RWPE2 (cell line): ENCODE data around the gene WDR48.
"Not testable (repeated sequence)": the region's sequence is repeated elsewhere in the genome, so short reads cannot be mapped to it uniquely, and the experiment has no call there.

Experiments
- ATAC-seq: fragments of 200-7000 bp; cut with Tn5 transposase; 3 replicates; pipeline ENCODE4 v1.9.1; 2021; ENCODE audit warnings: low read depth
- DNase-seq: peaks from one replicate; pipeline ENCODE4 v3.0.0-alpha.2; 2020; ENCODE audit warnings: low spot score
- H3K27ac ChIP-seq: fragments of 450-650 bp; 2 replicates; pipeline ENCODE4 v1.5.1; 2017; ENCODE audit warnings: mild to moderate bottlenecking; ENCODE audit not compliant: poor library complexity, severe bottlenecking
- H3K27me3 ChIP-seq: fragments of 250-450 bp; sonication (Bioruptor Pico); 2 replicates; pipeline ENCODE4 v1.5.1; 2021; ENCODE audit warnings: mild to moderate bottlenecking, moderate library complexity; ENCODE audit not compliant: insufficient read depth, poor library complexity, severe bottlenecking
- H3K36me3 ChIP-seq: fragments of 250-450 bp; sonication (Bioruptor Pico); 2 replicates; pipeline ENCODE4 v1.5.1; 2020; ENCODE audit warnings: low read depth, mild to moderate bottlenecking, moderate library complexity
- H3K4me1 ChIP-seq: fragments of 250-450 bp; sonication (Bioruptor Pico); 2 replicates; pipeline ENCODE4 v1.5.1; 2021; ENCODE audit warnings: mild to moderate bottlenecking, moderate library complexity; ENCODE audit not compliant: insufficient read depth, poor library complexity, severe bottlenecking
- H3K4me3 ChIP-seq: fragments of 250-450 bp; sonication (Bioruptor Pico); 2 replicates; pipeline ENCODE4 v1.5.1; 2021; ENCODE audit warnings: mild to moderate bottlenecking, moderate library complexity; ENCODE audit not compliant: severe bottlenecking
- H3K9me3 ChIP-seq: fragments of 250-450 bp; sonication (Bioruptor Pico); 2 replicates; pipeline ENCODE4 v1.5.1; 2021; ENCODE audit warnings: mild to moderate bottlenecking, moderate library complexity; ENCODE audit not compliant: severe bottlenecking
- CTCF ChIP-seq: fragments of 450-650 bp; IDR thresholded peaks from one replicate; pipeline ENCODE4 v1.5.1; 2017; ENCODE audit warnings: mild to moderate bottlenecking, moderate library complexity; ENCODE audit not compliant: poor library complexity, severe bottlenecking

WDR48 gene

GRCh38 chr3:39056151-39056550 lies 4.3 kb downstream of the WDR48 start:
- no peaks in the 10 kb centered on the region for H3K27me3 ChIP-seq
- no peak overlapping the region for H3K27ac ChIP-seq
- H3K36me3 ChIP-seq: no peaks in the 10 kb centered on the region
- DNase-seq (no peak), ATAC-seq (no peak)
- no peak for TF ChIP-seq CTCF
- no peaks in the 10 kb centered on the region for H3K9me3 ChIP-seq
- no peak overlapping the region for H3K4me3 ChIP-seq
- H3K4me1 ChIP-seq: no peaks in the 10 kb centered on the region

- H3K4me1 ChIP-seq, ATAC-seq, H3K27me3 ChIP-seq, H3K27ac ChIP-seq, DNase-seq, H3K9me3 ChIP-seq, H3K4me3 ChIP-seq: not testable (repeated sequence)
- peaks cover 11% of the 10 kb centered on the region for H3K36me3 ChIP-seq
Observed at GRCh38 chr3:39061228-39061627, 9.4 kb downstream of the WDR48 start.

GRCh38 chr3:39062180-39062579 lies 10.4 kb downstream of the WDR48 start:
- Histone ChIP-seq H3K4me1 (no peaks in the 10 kb centered on the region), H3K4me3 (no peak overlapping the region), H3K27ac (no peak overlapping the region), H3K27me3 (no peaks in the 10 kb centered on the region), H3K36me3 (peaks cover 17% of the 10 kb centered on the region), H3K9me3 (no peaks in the 10 kb centered on the region)
- ATAC-seq: no peak
- no peak for DNase-seq
- TF ChIP-seq CTCF: no peak

- no peaks in the 10 kb centered on the region for H3K27me3 ChIP-seq
- ATAC-seq (no peak), DNase-seq (no peak)
- no peaks in the 10 kb centered on the region for H3K4me1 ChIP-seq
- TF ChIP-seq CTCF: no peak
- no peaks in the 10 kb centered on the region for H3K9me3 ChIP-seq
- H3K4me3 ChIP-seq: no peak overlapping the region
- H3K36me3 ChIP-seq: peaks cover 27% of the 10 kb centered on the region
- H3K27ac ChIP-seq: no peak overlapping the region
Observed at GRCh38 chr3:39063143-39063542, 11.3 kb downstream of the WDR48 start.

GRCh38 chr3:39064646-39065045 lies 12.8 kb downstream of the WDR48 start:
- ATAC-seq: no peak
- Histone ChIP-seq H3K4me1 (no peaks in the 10 kb centered on the region), H3K4me3 (no peak overlapping the region), H3K36me3 (peaks cover 39% of the 10 kb centered on the region), H3K9me3 (no peaks in the 10 kb centered on the region), H3K27ac (no peak overlapping the region), H3K27me3 (no peaks in the 10 kb centered on the region)
- TF ChIP-seq CTCF: no peak
- no peak for DNase-seq

GRCh38 chr3:39065197-39065596 lies 13.4 kb downstream of the WDR48 start:
- Histone ChIP-seq H3K4me1 (no peaks in the 10 kb centered on the region), H3K27ac (no peak overlapping the region), H3K27me3 (no peaks in the 10 kb centered on the region), H3K9me3 (no peaks in the 10 kb centered on the region), H3K36me3 (peaks cover 45% of the 10 kb centered on the region), H3K4me3 (no peak overlapping the region)
- no peak for TF ChIP-seq CTCF
- DNase-seq (no peak), ATAC-seq (0 out of 3 replicates have a peak, but pooled peaks have one; percentile 64)
